CD4-positive, alpha-beta memory T cell (primary cell): Measurements from ENCODE around the gene COL21A1. TPM values are rescaled to one million over a fixed set of nuclear protein-coding genes. Genes with fewer than 3 reads are reported as not detected.

Experiments
- CTCF ChIA-PET: fragments of 350-600 bp; sonication (Branson Sonifier 250); formaldehyde crosslinking; loops from one replicate; lab custom pipeline; 2021; ENCODE audit warnings: inconsistent platforms; ENCODE audit not compliant: partially characterized antibody; lab: Charles Lee
- POLR2A ChIA-PET: fragments of 350-600 bp; sonication (Branson Sonifier 250); formaldehyde crosslinking; loops from one replicate; lab custom pipeline; 2021; ENCODE audit not compliant: partially characterized antibody; lab: Charles Lee
- DNase-seq, 5 donors: peaks; one replicate each; pipeline versions ENCODE4 v3.0.0 to v3.0.0-alpha.2; 2020 to 2022; ENCODE audit warnings: mixed read lengths in 1 of 5
- H3K27ac ChIP-seq: one replicate; pipeline ENCODE4 v1.7.0; 2013; ENCODE audit warnings: low read depth, low read length
- H3K27me3 ChIP-seq: 2 replicates; pipeline ENCODE4 v1.7.0; 2013; ENCODE audit warnings: mild to moderate bottlenecking, low read length, moderate library complexity; ENCODE audit not compliant: insufficient read depth
- H3K36me3 ChIP-seq: 2 replicates; pipeline ENCODE4 v1.7.0; 2013; ENCODE audit warnings: mild to moderate bottlenecking, low read length, moderate library complexity; ENCODE audit not compliant: insufficient read depth
- H3K4me1 ChIP-seq: 2 replicates; pipeline ENCODE4 v1.7.0; 2013; ENCODE audit warnings: mild to moderate bottlenecking, low read length, moderate library complexity; ENCODE audit not compliant: insufficient read depth
- H3K4me3 ChIP-seq, 2 donors: one replicate each; pipeline ENCODE4 v1.7.0; 2013; ENCODE audit warnings: low read length in 2 of 2, mild to moderate bottlenecking in 1 of 2
- H3K9me3 ChIP-seq, 2 donors: one replicate each; pipeline ENCODE4 v1.7.0; 2013; ENCODE audit warnings: low read length in 2 of 2, control low read depth in 1 of 2; ENCODE audit not compliant: control insufficient read depth in 1 of 2
- H3K27ac Mint-ChIP-seq, 7 donors: one replicate each; pipeline ENCODE4 v1.8.0; 2020 to 2021; ENCODE audit warnings: mixed read lengths in 7 of 7, mild to moderate bottlenecking in 6 of 7, inconsistent platforms in 3 of 7, moderate library complexity in 3 of 7
- H3K27me3 Mint-ChIP-seq, 2 donors: one replicate each; pipeline ENCODE4 v1.8.0; 2020 to 2021; ENCODE audit warnings: mixed read lengths in 2 of 2
- H3K36me3 Mint-ChIP-seq, 2 donors: one replicate each; pipeline ENCODE4 v1.8.0; 2020 to 2021; ENCODE audit warnings: mixed read lengths in 2 of 2, inconsistent platforms in 1 of 2, mild to moderate bottlenecking in 1 of 2
- H3K4me1 Mint-ChIP-seq, 4 donors: one replicate each; pipeline ENCODE4 v1.8.0; 2020 to 2021; ENCODE audit warnings: mixed read lengths in 4 of 4, mild to moderate bottlenecking in 1 of 4
- H3K4me3 Mint-ChIP-seq, 8 donors: one replicate each; pipeline ENCODE4 v1.8.0; 2020 to 2021; ENCODE audit warnings: mixed read lengths in 8 of 8, mild to moderate bottlenecking in 7 of 8, moderate library complexity in 6 of 8, inconsistent platforms in 3 of 8
- H3K9me3 Mint-ChIP-seq, 8 donors: one replicate each; pipeline ENCODE4 v1.8.0; 2020 to 2021; ENCODE audit warnings: mixed read lengths in 8 of 8, mild to moderate bottlenecking in 5 of 8, inconsistent platforms in 3 of 8, moderate library complexity in 1 of 8
- intact Hi-C: fragments of 100-400 bp; cut with micrococcal nuclease; formaldehyde crosslinking; loops from one replicate; pipeline ENCODE4 v1.15.1; 2023
- polyA plus RNA-seq, 2 donors: library from polyadenylated mRNA; unstranded; fragments of 300-500 nt; fragmentation: Illumina TruSeq; gene quantifications; one replicate each; pipeline ENCODE4 v1.2.3, GENCODE V29; 2021
- total RNA-seq, 2 experiments: library from RNA; stranded (reverse); gene quantifications; one replicate each; pipeline ENCODE4 v1.2.3, GENCODE V29; 2021

COL21A1 gene
- total and polyA plus RNA-seq, 4 experiments from 2014 or later, result not detected

DNA sequence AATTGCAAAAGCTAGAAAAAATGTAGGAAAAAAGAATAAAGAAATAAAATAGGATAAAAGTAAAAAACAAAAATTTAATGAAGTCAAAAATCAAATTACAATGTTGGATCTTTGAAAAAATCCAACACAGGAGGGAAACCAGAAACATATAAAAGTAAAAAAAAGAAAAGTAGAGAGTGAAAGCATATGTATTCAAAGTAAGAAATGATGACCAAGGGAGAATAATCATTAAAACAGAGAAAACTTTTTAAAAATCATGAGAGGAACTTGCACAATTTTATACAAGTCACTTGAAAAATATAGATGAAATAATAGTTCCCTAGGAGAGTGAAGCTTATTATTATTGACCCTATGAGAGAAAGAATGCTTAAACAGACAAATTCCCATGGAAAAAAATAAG is 138.2 kb downstream of the COL21A1 start:
- Mint-ChIP-seq H3K4me3 (no peak overlapping the region), H3K27ac (no peak overlapping the region), H3K4me1 (no peaks in the 10 kb centered on the region), H3K27me3 (no peaks in the 10 kb centered on the region), H3K36me3 (no peaks in the 10 kb centered on the region), H3K9me3 (peaks cover 2 to 16% (median 9%) of the 10 kb centered on the region in 8 donors)
- CTCF ChIA-PET, result no interaction called here
- H3K4me3 ChIP-seq, result no peak overlapping the region
- no peaks in the 10 kb centered on the region for H3K27me3 ChIP-seq
- POLR2A ChIA-PET, result no interaction called here
- no peaks in the 10 kb centered on the region for H3K4me1 ChIP-seq
- no peaks in the 10 kb centered on the region for H3K36me3 ChIP-seq
- H3K27ac ChIP-seq, result no peak overlapping the region
- H3K9me3 ChIP-seq, result peaks cover 0 to 3% of the 10 kb centered on the region in 2 donors
- DNase-seq, result no peak
- intact Hi-C loops, result no loop called here

DNA sequence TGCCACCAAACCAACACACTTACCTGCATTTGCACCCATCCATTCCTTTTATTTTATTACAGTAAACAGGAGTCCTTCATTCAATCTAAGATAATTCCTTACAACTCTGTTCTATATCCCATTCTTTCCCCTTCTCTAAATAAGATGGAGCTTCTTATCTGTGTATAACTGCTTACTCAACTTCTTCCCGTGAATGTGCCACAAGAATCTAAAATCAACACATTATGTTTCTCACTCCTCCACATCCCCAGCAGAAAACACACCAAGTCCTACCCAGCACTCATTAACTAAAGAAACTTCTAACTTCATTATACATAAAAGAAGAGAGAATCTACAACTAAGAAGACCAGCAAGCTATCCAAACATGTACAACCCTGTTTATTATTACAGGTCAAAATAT is 141.1 kb downstream of the COL21A1 start:
- H3K4me3 ChIP-seq, result no peak overlapping the region
- Mint-ChIP-seq H3K9me3 (peaks cover 2 to 12% (median 8%) of the 10 kb centered on the region in 8 donors), H3K27me3 (no peaks in the 10 kb centered on the region), H3K4me1 (no peaks in the 10 kb centered on the region), H3K36me3 (no peaks in the 10 kb centered on the region), H3K4me3 (no peak overlapping the region), H3K27ac (no peak overlapping the region)
- no peaks in the 10 kb centered on the region for H3K27me3 ChIP-seq
- no peak overlapping the region for H3K27ac ChIP-seq
- POLR2A ChIA-PET, result no interaction called here
- intact Hi-C loops, result no loop called here
- no peaks in the 10 kb centered on the region for H3K36me3 ChIP-seq
- no peak for DNase-seq
- H3K9me3 ChIP-seq, result no peaks in the 10 kb centered on the region
- no peaks in the 10 kb centered on the region for H3K4me1 ChIP-seq
- CTCF ChIA-PET, result no interaction called here

DNA sequence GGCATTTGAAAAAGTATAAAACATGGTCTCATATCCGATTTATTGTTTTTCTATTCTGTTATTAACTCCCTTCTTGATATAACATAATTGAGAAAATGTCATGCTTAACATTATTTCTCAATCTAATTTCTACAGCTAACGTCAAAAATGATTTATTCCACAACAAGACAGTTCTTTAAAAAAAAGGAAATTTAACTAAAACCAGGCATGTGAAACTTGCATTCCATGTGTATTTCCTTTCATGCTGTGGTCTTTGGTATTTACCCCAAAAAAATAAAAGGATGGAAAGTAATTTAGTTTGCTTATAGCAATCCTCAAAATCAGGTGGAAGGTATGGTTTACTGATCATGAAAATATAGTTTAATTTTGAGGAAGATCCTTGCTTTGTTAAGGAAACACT is 142.8 kb downstream of the COL21A1 start:
- intact Hi-C loops, result no loop called here
- no peaks in the 10 kb centered on the region for H3K4me1 Mint-ChIP-seq
- H3K27ac ChIP-seq, result no peak overlapping the region
- CTCF ChIA-PET, result no interaction called here
- no peaks in the 10 kb centered on the region for H3K36me3 Mint-ChIP-seq
- H3K27me3 ChIP-seq, result no peaks in the 10 kb centered on the region
- H3K4me1 ChIP-seq, result no peaks in the 10 kb centered on the region
- H3K4me3 ChIP-seq, result no peak overlapping the region
- no peak overlapping the region for H3K27ac Mint-ChIP-seq
- no peak for DNase-seq
- no peaks in the 10 kb centered on the region for H3K36me3 ChIP-seq
- peaks cover 0 to 20% (median 6%) of the 10 kb centered on the region in 8 donors for H3K9me3 Mint-ChIP-seq
- H3K9me3 ChIP-seq, result no peaks in the 10 kb centered on the region
- no peaks in the 10 kb centered on the region for H3K27me3 Mint-ChIP-seq
- POLR2A ChIA-PET, result no interaction called here
- no peak overlapping the region for H3K4me3 Mint-ChIP-seq

DNA sequence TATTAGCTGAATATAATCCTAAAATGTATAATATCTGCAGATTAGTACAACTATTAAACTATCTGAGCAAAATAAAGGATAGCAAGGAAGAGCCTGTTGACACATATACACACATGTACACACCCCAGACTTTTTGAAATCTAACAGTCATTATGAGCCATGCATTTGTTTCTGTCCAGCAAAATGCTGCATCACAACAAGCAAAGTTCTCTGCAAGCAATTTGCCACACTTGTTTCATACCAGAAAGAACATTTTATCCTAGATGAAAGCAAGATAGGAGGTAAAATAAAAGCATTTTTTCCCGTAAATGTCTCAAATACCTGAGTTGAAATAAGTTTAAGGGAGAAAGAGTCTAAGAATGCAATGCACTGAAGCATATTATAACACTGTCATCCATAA is 145.2 kb downstream of the COL21A1 start:
- POLR2A ChIA-PET, result no interaction called here
- no peaks in the 10 kb centered on the region for H3K27me3 ChIP-seq

DNA sequence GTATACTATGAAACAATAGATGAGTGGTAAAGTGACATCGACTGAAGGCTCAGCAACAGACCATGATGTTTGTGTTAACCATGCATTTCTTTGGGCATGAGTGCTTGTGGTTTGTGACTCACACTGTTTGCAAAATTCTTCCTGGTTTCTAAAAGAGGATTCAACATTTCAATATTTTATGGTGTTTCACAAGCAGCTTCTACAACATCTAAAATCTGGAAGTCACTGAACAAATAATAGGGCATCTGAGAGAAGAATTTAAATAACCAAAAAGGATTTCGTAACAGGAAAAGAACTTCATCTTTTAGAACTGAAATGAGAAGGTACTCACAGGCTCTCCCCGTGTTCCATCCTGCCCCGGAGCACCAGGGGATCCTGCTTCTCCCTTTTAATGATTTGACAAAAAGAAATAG is 146.2 kb downstream of the COL21A1 start:
- H3K27ac Mint-ChIP-seq, result no peak overlapping the region
- intact Hi-C loops, result no loop called here
- H3K4me3 Mint-ChIP-seq, result no peak overlapping the region
- CTCF ChIA-PET, result no interaction called here
- DNase-seq, result no peak
- Histone ChIP-seq H3K27ac (no peak overlapping the region), H3K36me3 (no peaks in the 10 kb centered on the region), H3K4me1 (no peaks in the 10 kb centered on the region), H3K27me3 (no peaks in the 10 kb centered on the region), H3K9me3 (no peaks in the 10 kb centered on the region), H3K4me3 (no peak overlapping the region)
- no peaks in the 10 kb centered on the region for H3K27me3 Mint-ChIP-seq
- H3K36me3 Mint-ChIP-seq, result no peaks in the 10 kb centered on the region
- POLR2A ChIA-PET, result no interaction called here
- peaks cover 0 to 19% (median 7%) of the 10 kb centered on the region in 8 donors for H3K9me3 Mint-ChIP-seq
- no peaks in the 10 kb centered on the region for H3K4me1 Mint-ChIP-seq

More for the DNA sequence above, 145.2 kb downstream of the COL21A1 start:
- Mint-ChIP-seq H3K36me3 (no peaks in the 10 kb centered on the region), H3K27ac (no peak overlapping the region), H3K4me3 (no peak overlapping the region), H3K9me3 (peaks cover 0 to 23% (median 8%) of the 10 kb centered on the region in 8 donors), H3K27me3 (no peaks in the 10 kb centered on the region), H3K4me1 (no peaks in the 10 kb centered on the region)
- intact Hi-C loops, result no loop called here
- Histone ChIP-seq H3K4me3 (no peak overlapping the region), H3K4me1 (no peaks in the 10 kb centered on the region), H3K9me3 (no peaks in the 10 kb centered on the region), H3K36me3 (no peaks in the 10 kb centered on the region), H3K27ac (no peak overlapping the region)
- CTCF ChIA-PET, result no interaction called here
- DNase-seq, result no peak

DNA sequence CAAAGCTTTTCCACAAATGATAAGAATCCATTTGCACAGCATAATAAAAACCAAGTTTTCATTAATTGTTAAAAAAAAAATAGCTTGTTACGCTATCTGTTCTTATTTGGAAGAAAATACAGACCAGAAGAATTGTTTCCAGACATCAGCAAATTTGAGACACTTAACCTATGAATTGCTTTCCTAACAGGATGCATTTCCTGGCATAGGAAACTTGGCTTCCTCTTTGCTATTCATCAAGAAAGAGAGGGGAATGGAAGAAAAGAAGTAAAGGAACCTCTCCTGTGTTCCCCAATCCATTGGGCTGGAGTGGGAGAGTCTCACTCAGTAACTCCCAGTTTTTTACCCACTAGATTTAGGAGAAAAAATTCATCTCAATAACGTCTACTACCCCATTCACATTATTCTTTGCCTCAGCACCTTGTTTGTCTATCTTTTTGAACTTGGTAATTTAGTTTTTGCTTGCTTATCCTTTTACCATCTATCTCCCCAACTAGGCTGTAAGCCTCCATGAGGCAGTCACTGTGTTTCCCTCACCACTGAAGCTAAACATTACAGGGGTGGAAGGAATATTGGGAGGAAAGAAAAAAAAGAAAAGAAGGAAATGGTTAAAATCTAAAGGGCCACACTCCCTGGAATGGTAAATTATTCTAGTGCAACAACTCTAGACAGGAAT is 150.3 kb downstream of the COL21A1 start:
- no peak overlapping the region for H3K4me3 ChIP-seq
- Mint-ChIP-seq H3K36me3 (no peaks in the 10 kb centered on the region), H3K27ac (no peak overlapping the region), H3K9me3 (peaks cover 3 to 21% (median 7%) of the 10 kb centered on the region in 8 donors), H3K27me3 (no peaks in the 10 kb centered on the region), H3K4me3 (no peak overlapping the region), H3K4me1 (no peaks in the 10 kb centered on the region)
- CTCF ChIA-PET, result no interaction called here
- no peak for DNase-seq
- POLR2A ChIA-PET, result no interaction called here
- intact Hi-C loops, result no loop called here
- H3K36me3 ChIP-seq, result no peaks in the 10 kb centered on the region
- H3K4me1 ChIP-seq, result no peaks in the 10 kb centered on the region
- no peaks in the 10 kb centered on the region for H3K27me3 ChIP-seq
- H3K9me3 ChIP-seq, result no peaks in the 10 kb centered on the region
- no peak overlapping the region for H3K27ac ChIP-seq

DNA sequence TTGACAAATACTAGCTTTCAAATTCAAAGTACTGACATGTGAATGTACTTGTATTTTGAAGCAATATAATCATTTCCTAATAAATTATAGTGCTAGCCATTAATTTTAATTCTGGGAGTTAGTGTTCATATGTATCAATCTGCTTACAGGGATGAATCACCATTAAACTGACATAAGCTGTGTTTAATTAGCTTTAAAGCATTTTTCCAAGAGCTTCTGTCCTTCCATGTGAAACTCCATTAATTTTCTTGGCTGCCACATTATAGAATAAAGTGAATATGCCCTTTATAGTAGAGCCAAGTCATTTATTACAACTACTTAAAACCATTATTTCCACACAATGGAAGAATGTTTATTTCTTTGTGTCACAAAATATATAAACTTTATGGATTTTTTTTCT is 150.8 kb downstream of the COL21A1 start:
- Histone ChIP-seq H3K4me1 (no peaks in the 10 kb centered on the region), H3K27me3 (no peaks in the 10 kb centered on the region), H3K4me3 (no peak overlapping the region), H3K9me3 (no peaks in the 10 kb centered on the region), H3K36me3 (no peaks in the 10 kb centered on the region), H3K27ac (no peak overlapping the region)
- H3K9me3 Mint-ChIP-seq, result peaks cover 3 to 21% (median 7%) of the 10 kb centered on the region in 8 donors
- H3K4me1 Mint-ChIP-seq, result no peaks in the 10 kb centered on the region
- no peak for DNase-seq
- no peaks in the 10 kb centered on the region for H3K27me3 Mint-ChIP-seq
- H3K4me3 Mint-ChIP-seq, result no peak overlapping the region
- ChIA-PET CTCF (no interaction called here), POLR2A (no interaction called here)
- intact Hi-C loops, result no loop called here
- H3K36me3 Mint-ChIP-seq, result no peaks in the 10 kb centered on the region
- no peak overlapping the region for H3K27ac Mint-ChIP-seq
